ENCODE results near the gene SIK2. TPM values are rescaled to one million over a fixed set of nuclear protein-coding genes. Genes with fewer than 3 reads are reported as not detected.
"Not testable (repeated sequence)": the region's sequence is repeated elsewhere in the genome, so short reads cannot be mapped to it uniquely, and the experiment has no call there.

The SIK2 gene
- total RNA-seq, 4 donors from 2014 or later: 6.6 to 19.1 (median 16.2) TPM

GRCh38 chr11:111765984-111766833, 164.0 kb downstream of the SIK2 start, which contains the start of gene PPP2R1B:
Gene PPP2R1B, minus strand, starts transcription at chr11:111766389. Its CDS starts 28 bp downstream, at chr11:111766361.
- peaks cover 14 to 30% (median 18%) of the 10 kb centered on the region in 4 donors for H3K4me1 ChIP-seq
- 0% methylated on average over 57 of the region's 61 CpGs; no CpG with 5 or more reads in 1 of the 2 donors for WGBS, 2 donors (ENCODE audit: low coverage in 1 of 2)
- in situ Hi-C loops (cut with MboI; ENCODE audit: low pct_ligation_motif_present in 1 of 4, low pct_unique_long_range_greater_than_20kb in 1 of 4, low sequenced_read_pairs in 3 of 4): loop anchor here in 1 of 4 donors (10.0 kb wide), 1 partner anchor 161 kb away; the partner anchor contains the start of gene SIK2

GRCh38 chr11:111766834-111767142, 164.5 kb downstream of the SIK2 start:
- intact Hi-C loops (cut with DNase I; ENCODE audit: low total_unique reads) (no loop called here), in situ Hi-C loops (cut with MboI; ENCODE audit: low pct_ligation_motif_present in 1 of 4, low pct_unique_long_range_greater_than_20kb in 1 of 4, low sequenced_read_pairs in 3 of 4) (loop anchor here in 1 of 4 donors (10.0 kb wide), 1 partner anchor 162 kb away; the partner anchor contains the start of gene SIK2)

More at GRCh38 chr11:111765984-111766833, 164.0 kb downstream of the SIK2 start, which contains the start of gene PPP2R1B:
- H3K27ac ChIP-seq: peak within 1 kb of the TSS; percentile 89 to 94 (median 91)
- no peaks in the 10 kb centered on the region for H3K27me3 ChIP-seq
- intact Hi-C loops (cut with DNase I; ENCODE audit: low total_unique reads): no loop called here
- TF ChIP-seq EP300 (IDR thresholded peaks at IDR 0.05; ENCODE audit: low read depth) (no peak), POLR2AphosphoS5 (IDR thresholded peaks at IDR 0.05) (peak; percentile 36 to 77 (median 62)), CTCF (IDR thresholded peaks at IDR 0.05) (no peak), POLR2A (IDR thresholded peaks at IDR 0.05) (peak; percentile 67)
- H3K9me3 ChIP-seq: no peaks in the 10 kb centered on the region
- DNase-seq: peak; percentile 77
- peaks cover 0 to 6% (median 0%) of the 10 kb centered on the region in 4 donors for H3K36me3 ChIP-seq
- peak within 1 kb of the TSS; percentile 62 to 90 (median 79) for H3K4me3 ChIP-seq

GRCh38 chr11:111770581-111771134, 168.4 kb downstream of the SIK2 start:
- TF ChIP-seq POLR2AphosphoS5 (IDR thresholded peaks at IDR 0.05) (no peak), EP300 (IDR thresholded peaks at IDR 0.05; ENCODE audit: low read depth) (no peak), CTCF (IDR thresholded peaks at IDR 0.05) (no peak), POLR2A (IDR thresholded peaks at IDR 0.05) (no peak)
- no peaks in the 10 kb centered on the region for H3K9me3 ChIP-seq
- WGBS, 2 donors (ENCODE audit: low coverage in 1 of 2): 50 to 82% methylated on average over 1 to 4 of the region's 4 CpGs
- in situ Hi-C loops (cut with MboI; ENCODE audit: low pct_ligation_motif_present in 1 of 4, low pct_unique_long_range_greater_than_20kb in 1 of 4, low sequenced_read_pairs in 3 of 4) (loop anchor here in 2 of 4 donors (10.0 kb wide), 2 partner anchors 74 to 176 kb away; no protein-coding TSS in a partner anchor), intact Hi-C loops (cut with DNase I; ENCODE audit: low total_unique reads) (no loop called here)
- DNase-seq: no peak
- no peaks in the 10 kb centered on the region for H3K36me3 ChIP-seq
- no peak overlapping the region for H3K27ac ChIP-seq
- H3K27me3 ChIP-seq: no peaks in the 10 kb centered on the region
- no peak overlapping the region for H3K4me3 ChIP-seq
- peaks cover 6 to 15% (median 7%) of the 10 kb centered on the region in 4 donors for H3K4me1 ChIP-seq

More at GRCh38 chr11:111766834-111767142, 164.5 kb downstream of the SIK2 start:
- WGBS, 2 donors (ENCODE audit: low coverage in 1 of 2): 4 to 5% methylated on average over 5 to 7 of the region's 7 CpGs
- no peak for DNase-seq
- no peaks in the 10 kb centered on the region for H3K9me3 ChIP-seq
- peak overlapping the region; percentile 62 to 90 (median 79) for H3K4me3 ChIP-seq
- H3K27me3 ChIP-seq: no peaks in the 10 kb centered on the region
- TF ChIP-seq EP300 (IDR thresholded peaks at IDR 0.05; ENCODE audit: low read depth): no peak
- TF ChIP-seq POLR2AphosphoS5 (IDR thresholded peaks at IDR 0.05): no peak
- no peak for TF ChIP-seq CTCF (IDR thresholded peaks at IDR 0.05)
- no peak for TF ChIP-seq POLR2A (IDR thresholded peaks at IDR 0.05)
- H3K36me3 ChIP-seq: peaks cover 0 to 6% (median 0%) of the 10 kb centered on the region in 4 donors
- peak overlapping the region; percentile 89 to 94 (median 91) for H3K27ac ChIP-seq
- peaks cover 14 to 30% (median 18%) of the 10 kb centered on the region in 4 donors for H3K4me1 ChIP-seq

GRCh38 chr11:111771205-111771604, 169.0 kb downstream of the SIK2 start:
- intact Hi-C loops (cut with DNase I; ENCODE audit: low total_unique reads); H3K9me3 ChIP-seq; H3K4me3 ChIP-seq; H3K36me3 ChIP-seq; H3K27ac ChIP-seq; H3K27me3 ChIP-seq; DNase-seq: not testable (repeated sequence)
- in situ Hi-C loops (cut with MboI; ENCODE audit: low pct_ligation_motif_present in 1 of 4, low pct_unique_long_range_greater_than_20kb in 1 of 4, low sequenced_read_pairs in 3 of 4): loop anchor here in 2 of 4 donors (10.0 kb wide), 2 partner anchors 74 to 176 kb away; no protein-coding TSS in a partner anchor
- 93% methylated on average over 5 of the region's 5 CpGs; no CpG with 5 or more reads in 1 of the 2 donors for WGBS, 2 donors (ENCODE audit: low coverage in 1 of 2)
- H3K4me1 ChIP-seq: peaks cover 6 to 15% (median 7%) of the 10 kb centered on the region in 4 donors
